K562 (cell line): ENCODE results near the gene TRPM8. TPM values are rescaled to one million over a fixed set of nuclear protein-coding genes. Genes with fewer than 3 reads are reported as not detected.

Experiments used
- ATAC-seq: fragments of 200-7000 bp; cut with Tn5 transposase; 3 replicates; pipeline ENCODE4 v1.9.1; 2020; ENCODE audit warnings: moderate library complexity
- BruUV-seq: library from RNA; stranded (reverse); fragments of 400-500 nt; replicated peaks from 2 replicates; lab custom pipeline; 2021; lab: Mats Ljungman, UMichigan
- CTCF ChIA-PET: fragments of 300-600 bp; formaldehyde crosslinking; extraction: SDS; loops from one replicate; lab custom pipeline; 2021; ENCODE audit warnings: low intra/inter-chr PET ratio; lab: Yijun Ruan, JAX
- POLR2A ChIA-PET: fragments of 300-600, 350-650 bp; sonication (Branson Sonifier 250); formaldehyde crosslinking; extraction: SDS; loops from one replicate; lab custom pipeline; 2021; ENCODE audit warnings: antibody characterized with exemption, inconsistent platforms; lab: Yijun Ruan, JAX
- DNase-seq, 4 experiments: peaks; one replicate each; pipeline versions ENCODE4 v3.0.0 to v3.0.0-alpha.2; 2011 to 2018; ENCODE audit warnings: low spot score in 3 of 4, mixed read lengths in 3 of 4; ENCODE audit errors: extremely low read depth in 1 of 4
- FAIRE-seq: peaks from 2 replicates; lab custom pipeline; 2011; peaks lifted over from hg19 to GRCh38; lab: Jason Lieb, UNC
- H2AFZ ChIP-seq: 2 replicates; pipeline ENCODE4 v1.6.0; 2011; ENCODE audit warnings: low read depth, low read length, control low read depth, inconsistent platforms
- H3K27ac ChIP-seq: fragments of 200-600 bp; 3 replicates; pipeline ENCODE4 v1.8.0; 2011; ENCODE audit warnings: low read depth, mild to moderate bottlenecking, control low read depth, inconsistent platforms, low read length, moderate library complexity, mixed read lengths; ENCODE audit errors: extremely low read depth
- H3K27me3 ChIP-seq, 2 experiments: fragments of 300-600 bp in 1 of 2; 2 replicates in 1 of 2; 3 replicates in 1 of 2; pipeline versions ENCODE4 v1.6.0 to v1.8.0; 2011; ENCODE audit warnings: inconsistent platforms in 2 of 2, low read length in 2 of 2, mild to moderate bottlenecking in 1 of 2, mixed read lengths in 1 of 2, moderate library complexity in 1 of 2; ENCODE audit not compliant: control insufficient read depth in 2 of 2, insufficient read depth in 2 of 2
- H3K36me3 ChIP-seq: fragments of 300-600 bp; 3 replicates; pipeline ENCODE4 v1.8.0; 2011; ENCODE audit warnings: mild to moderate bottlenecking, low read length, inconsistent platforms; ENCODE audit not compliant: control insufficient read depth, insufficient read depth
- H3K4me1 ChIP-seq, 2 experiments: fragments of 200-600 bp in 1 of 2; replicated peaks in 1 of 2; 2 replicates in 1 of 2; 3 replicates in 1 of 2; pipeline versions ENCODE4 v1.5.1 to v1.8.0; 2011; ENCODE audit warnings: inconsistent platforms in 2 of 2, low read length in 2 of 2, mild to moderate bottlenecking in 1 of 2, mixed read lengths in 1 of 2, moderate library complexity in 1 of 2; ENCODE audit not compliant: control insufficient read depth in 2 of 2, insufficient read depth in 2 of 2
- H3K4me2 ChIP-seq: 2 replicates; pipeline ENCODE4 v1.6.1; 2011; ENCODE audit warnings: low read length, control low read depth, inconsistent platforms, mixed read lengths; ENCODE audit not compliant: insufficient read depth
- H3K4me3 ChIP-seq: fragments of 200-600 bp; sonication (generic), shearing (Covaris generic); 2 replicates; pipeline ENCODE4 v1.5.1; 2016; ENCODE audit warnings: control low read depth, inconsistent platforms
- H3K79me2 ChIP-seq: fragments of 200-600 bp; 3 replicates; pipeline ENCODE4 v1.8.0; 2011; ENCODE audit warnings: low read length, inconsistent platforms; ENCODE audit not compliant: control insufficient read depth, insufficient read depth
- H3K9ac ChIP-seq, 2 experiments: 2 replicates each; pipeline versions ENCODE4 v1.6.0 to v1.6.1; 2011; ENCODE audit warnings: low read depth in 2 of 2, low read length in 2 of 2, control low read depth in 1 of 2, inconsistent platforms in 1 of 2, mild to moderate bottlenecking in 1 of 2, mixed read lengths in 1 of 2; ENCODE audit not compliant: insufficient read depth in 1 of 2
- H3K9me1 ChIP-seq: one replicate; pipeline ENCODE4 v1.6.0; 2011; ENCODE audit warnings: inconsistent platforms, mild to moderate bottlenecking, low read length, moderate library complexity; ENCODE audit not compliant: control insufficient read depth, insufficient read depth
- H3K9me3 ChIP-seq: replicated peaks from 2 replicates; pipeline ENCODE4 v1.5.1; 2011; ENCODE audit warnings: low read depth, low read length, inconsistent platforms; ENCODE audit not compliant: control insufficient read depth, insufficient read depth
- H4K20me1 ChIP-seq: replicated peaks from 2 replicates; pipeline ENCODE4 v1.6.1; 2011; ENCODE audit warnings: low read length, inconsistent platforms, mixed read lengths; ENCODE audit not compliant: control insufficient read depth, insufficient read depth
- ETS2 ChIP-seq: IDR thresholded peaks from 2 replicates; pipeline ENCODE4 v1.6.1; 2016; ENCODE audit warnings: borderline replicate concordance, missing genetic modification characterization, mild to moderate bottlenecking, moderate library complexity, missing compliant biosample characterization; ENCODE audit not compliant: poor library complexity, severe bottlenecking
- HNRNPUL1 ChIP-seq: fragments of 200-400 bp; formaldehyde crosslinking; IDR thresholded peaks from 2 replicates; pipeline ENCODE4 v1.6.1; 2017; ENCODE audit warnings: low read length
- NBN ChIP-seq: fragments of 450-650 bp; IDR thresholded peaks from 2 replicates; pipeline ENCODE4 v1.6.1; 2016; ENCODE audit warnings: low read depth, mild to moderate bottlenecking
- PYGO2 ChIP-seq: fragments of 450-650 bp; IDR thresholded peaks from 2 replicates; pipeline ENCODE4 v1.6.1; 2016; ENCODE audit warnings: mild to moderate bottlenecking, missing genetic modification characterization, moderate library complexity, missing compliant biosample characterization
- RFX7 ChIP-seq: fragments of 250-450 bp; sonication (Bioruptor Pico); IDR thresholded peaks from 2 replicates; pipeline ENCODE4 v1.5.1; 2021; ENCODE audit warnings: mild to moderate bottlenecking
- RREB1 ChIP-seq: fragments of 250-450 bp; sonication (Bioruptor Pico); IDR thresholded peaks from 2 replicates; pipeline ENCODE4 v1.4.0; 2020
- SNRNP70 ChIP-seq: fragments of 200-400 bp; formaldehyde crosslinking; optimal IDR thresholded peaks from 2 replicates; pipeline ENCODE3; 2017; ENCODE audit warnings: low read depth, low read length
- TAF1 ChIP-seq: IDR thresholded peaks from 2 replicates; pipeline ENCODE4 v1.6.1; 2011; ENCODE audit warnings: mild to moderate bottlenecking, low read length, moderate library complexity; ENCODE audit not compliant: insufficient read depth, control insufficient read depth, severe bottlenecking; ENCODE audit errors: extremely low read depth
- ZNF41 ChIP-seq: fragments of 250-450 bp; sonication (Bioruptor Pico); conservative IDR thresholded peaks from 2 replicates; pipeline ENCODE4 v1.4.0; 2020; ENCODE audit warnings: mild to moderate bottlenecking
- ZNF511 ChIP-seq: sonication (generic); formaldehyde crosslinking; IDR thresholded peaks from 2 replicates; pipeline ENCODE4 v1.8.0; 2022; ENCODE audit warnings: mild to moderate bottlenecking, missing genetic modification reagents
- ZNF717 ChIP-seq: fragments of 250-450 bp; sonication (Bioruptor Pico); IDR thresholded peaks from 2 replicates; pipeline ENCODE4 v1.5.0; 2021
- WGBS: fragments of 100-300 bp; shearing (Covaris generic); methylation state at CpG from one replicate; pipeline ENCODE4 v1.1.6; 2016; ENCODE audit warnings: low coverage, mixed read lengths; ENCODE audit not compliant: insufficient coverage; ENCODE audit errors: missing lambda C conversion rate; 5-methylcytosine and 5-hydroxymethylcytosine counted together
- in situ Hi-C: fragments of 300-500 bp; cut with MboI; formaldehyde crosslinking; loops from 4 replicates; pipeline ENCODE4 v1.15.0; 2018; ENCODE audit warnings: inconsistent platforms, mixed read lengths
- intact Hi-C: fragments of 100-400 bp; cut with micrococcal nuclease; formaldehyde crosslinking; loops from 2 replicates; pipeline ENCODE4 v1.14.2; 2022
- polyA plus RNA-seq, 8 experiments: library from polyadenylated mRNA; depleted of rRNA in 4 of 8; stranded (reverse) in 5 of 8; unstranded in 3 of 8; fragments of >200 nt; fragmentation: Nextera tagmentation in 2 of 8; fragmentation: Illumina TruSeq in 1 of 8; extraction: Ambion mirVana in 2 of 8; extraction: Trizol in 1 of 8; gene quantifications; 2 replicates each; pipeline versions ENCODE4 v1.2.1 to v1.2.3, GENCODE V29; 2011 to 2014; ENCODE audit warnings: inconsistent platforms in 1 of 8, missing spikeins in 1 of 8
- total RNA-seq, 7 experiments: library from RNA; depleted of rRNA in 6 of 7; stranded (reverse); fragments of >200 nt in 6 of 7; fragmentation: Illumina TruSeq in 2 of 7; extraction: Trizol in 2 of 7; gene quantifications; 2 replicates each; pipeline versions ENCODE4 v1.2.1 to v1.2.3, GENCODE V29; 2011 to 2021; ENCODE audit warnings: low replicate concordance in 1 of 7
- TF ChIP-seq, protein P1 (sequence below): sonication (generic); formaldehyde crosslinking; IDR thresholded peaks from 2 replicates; pipeline ENCODE4 v1.8.1; 2023; ENCODE audit warnings: mild to moderate bottlenecking, missing genetic modification reagents, moderate library complexity
- TF ChIP-seq, protein P2 (sequence below): fragments of 450-650 bp; formaldehyde crosslinking; conservative IDR thresholded peaks from 2 replicates; pipeline ENCODE4 v1.4.0; 2022; ENCODE audit warnings: mild to moderate bottlenecking, missing genetic modification characterization

TRPM8 gene
- total and polyA plus RNA-seq, 9 of the 15 experiments (the other 6 are each of a cell fraction or from before 2014, with no cell fraction given) = not detected

- no peak for TF ChIP-seq ZNF41 (CRISPR knock-in tag)
Observed at GRCh38 chr2:233996000-233996399, 78.8 kb downstream of the TRPM8 start (continued).

DNA sequence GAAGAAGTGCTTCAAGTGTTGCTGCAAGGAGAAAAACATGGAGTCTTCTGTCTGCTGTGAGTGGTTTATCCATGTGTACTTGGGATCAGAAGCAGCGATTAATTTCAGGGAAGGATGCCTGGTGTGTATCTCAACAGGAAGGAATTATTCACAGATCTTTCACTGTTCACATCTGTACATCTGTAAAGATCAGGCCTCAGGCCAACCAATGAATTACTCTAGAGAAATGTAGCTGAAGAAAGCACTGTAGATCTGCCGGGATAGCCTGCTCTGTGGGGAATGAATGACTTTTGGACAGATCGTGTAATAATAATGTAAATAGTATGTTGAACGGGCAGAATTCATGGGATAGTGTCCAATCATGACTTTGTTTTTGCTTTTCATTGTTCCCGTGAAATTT is 79.3 kb downstream of the TRPM8 start:
- Histone ChIP-seq H3K79me2 (no peaks in the 10 kb centered on the region), H3K4me3 (no peak overlapping the region), H3K36me3 (no peaks in the 10 kb centered on the region), H3K27me3 (no peaks in the 10 kb centered on the region), H3K4me1 (no peaks in the 10 kb centered on the region), H3K9me3 (no peaks in the 10 kb centered on the region), H3K9me1 (no peaks in the 10 kb centered on the region), H4K20me1 (no peaks in the 10 kb centered on the region), H3K4me2 (no peak overlapping the region), H2AFZ (no peak overlapping the region), H3K9ac (no peak overlapping the region), H3K27ac (no peak overlapping the region)
- 0% methylated on average over 5 of the region's 5 CpGs for WGBS
- ATAC-seq (no peak), DNase-seq (no peak), FAIRE-seq (no peak)
- intact Hi-C loops = no loop called here
- in situ Hi-C loops = no loop called here
- ChIA-PET CTCF (no interaction called here), POLR2A (no interaction called here)
- no TSS peak for BruUV-seq
- TF ChIP-seq, protein P1, sequence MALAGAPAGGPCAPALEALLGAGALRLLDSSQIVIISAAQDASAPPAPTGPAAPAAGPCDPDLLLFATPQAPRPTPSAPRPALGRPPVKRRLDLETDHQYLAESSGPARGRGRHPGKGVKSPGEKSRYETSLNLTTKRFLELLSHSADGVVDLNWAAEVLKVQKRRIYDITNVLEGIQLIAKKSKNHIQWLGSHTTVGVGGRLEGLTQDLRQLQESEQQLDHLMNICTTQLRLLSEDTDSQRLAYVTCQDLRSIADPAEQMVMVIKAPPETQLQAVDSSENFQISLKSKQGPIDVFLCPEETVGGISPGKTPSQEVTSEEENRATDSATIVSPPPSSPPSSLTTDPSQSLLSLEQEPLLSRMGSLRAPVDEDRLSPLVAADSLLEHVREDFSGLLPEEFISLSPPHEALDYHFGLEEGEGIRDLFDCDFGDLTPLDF = no peak
- TF ChIP-seq ETS2 (tag) = no peak
- no peak for TF ChIP-seq TAF1
- no peak for TF ChIP-seq PYGO2
- TF ChIP-seq RREB1 (CRISPR knock-in tag) = no peak
- TF ChIP-seq ZNF717 (CRISPR knock-in tag) = no peak
- TF ChIP-seq HNRNPUL1 = no peak
- no peak for TF ChIP-seq NBN
- TF ChIP-seq, protein P2, sequence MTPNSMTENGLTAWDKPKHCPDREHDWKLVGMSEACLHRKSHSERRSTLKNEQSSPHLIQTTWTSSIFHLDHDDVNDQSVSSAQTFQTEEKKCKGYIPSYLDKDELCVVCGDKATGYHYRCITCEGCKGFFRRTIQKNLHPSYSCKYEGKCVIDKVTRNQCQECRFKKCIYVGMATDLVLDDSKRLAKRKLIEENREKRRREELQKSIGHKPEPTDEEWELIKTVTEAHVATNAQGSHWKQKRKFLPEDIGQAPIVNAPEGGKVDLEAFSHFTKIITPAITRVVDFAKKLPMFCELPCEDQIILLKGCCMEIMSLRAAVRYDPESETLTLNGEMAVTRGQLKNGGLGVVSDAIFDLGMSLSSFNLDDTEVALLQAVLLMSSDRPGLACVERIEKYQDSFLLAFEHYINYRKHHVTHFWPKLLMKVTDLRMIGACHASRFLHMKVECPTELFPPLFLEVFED = no peak
- no peak for TF ChIP-seq ZNF511 (CRISPR knock-in tag)
- TF ChIP-seq SNRNP70 = no peak
- TF ChIP-seq RFX7 = no peak
